ENCODE data around the gene UVRAG.
"Not testable (repeated sequence)": the region's sequence is repeated elsewhere in the genome, so short reads cannot be mapped to it uniquely, and the experiment has no call there.

UVRAG gene

DNA sequence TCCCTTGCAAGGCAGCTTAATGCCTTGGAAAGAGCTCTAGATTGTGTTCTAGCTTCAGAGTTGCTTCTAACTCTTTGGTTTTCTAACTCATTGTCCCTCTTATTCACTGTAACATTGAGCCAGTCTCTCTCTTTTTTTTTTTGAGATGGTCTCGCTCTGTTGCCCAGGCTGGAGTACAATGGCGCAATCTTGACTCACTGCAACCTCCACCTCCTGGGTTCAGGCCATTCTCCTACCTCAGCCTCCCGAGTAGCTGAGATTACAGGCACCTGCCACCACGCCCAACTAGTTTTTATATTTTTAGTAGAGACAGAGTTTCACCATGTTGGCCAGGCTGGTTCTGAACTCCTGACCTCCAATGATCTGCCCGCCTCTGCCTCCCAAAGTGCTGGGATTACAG is 266.1 kb downstream of the UVRAG start:
- POLR2A ChIA-PET; H3K4me3 ChIP-seq (ENCODE audit: low read depth, low read length); H3K27ac ChIP-seq (ENCODE audit: extremely low read depth, low read depth, low read length); H3K4me1 ChIP-seq (ENCODE audit: control insufficient read depth, insufficient read depth, low read length); H3K36me3 ChIP-seq (ENCODE audit: control insufficient read depth in 2 of 2, insufficient read depth in 1 of 2, low read length in 2 of 2); H3K9me3 ChIP-seq (ENCODE audit: control insufficient read depth, insufficient read depth, low read depth, low read length): not testable (repeated sequence)
- CTCF ChIA-PET, result interaction anchor here (0.5 to 1.7 kb wide), 2 partner anchors 71 to 702 kb away, joined by 3 to 5 read pairs; no protein-coding TSS in a partner anchor

DNA sequence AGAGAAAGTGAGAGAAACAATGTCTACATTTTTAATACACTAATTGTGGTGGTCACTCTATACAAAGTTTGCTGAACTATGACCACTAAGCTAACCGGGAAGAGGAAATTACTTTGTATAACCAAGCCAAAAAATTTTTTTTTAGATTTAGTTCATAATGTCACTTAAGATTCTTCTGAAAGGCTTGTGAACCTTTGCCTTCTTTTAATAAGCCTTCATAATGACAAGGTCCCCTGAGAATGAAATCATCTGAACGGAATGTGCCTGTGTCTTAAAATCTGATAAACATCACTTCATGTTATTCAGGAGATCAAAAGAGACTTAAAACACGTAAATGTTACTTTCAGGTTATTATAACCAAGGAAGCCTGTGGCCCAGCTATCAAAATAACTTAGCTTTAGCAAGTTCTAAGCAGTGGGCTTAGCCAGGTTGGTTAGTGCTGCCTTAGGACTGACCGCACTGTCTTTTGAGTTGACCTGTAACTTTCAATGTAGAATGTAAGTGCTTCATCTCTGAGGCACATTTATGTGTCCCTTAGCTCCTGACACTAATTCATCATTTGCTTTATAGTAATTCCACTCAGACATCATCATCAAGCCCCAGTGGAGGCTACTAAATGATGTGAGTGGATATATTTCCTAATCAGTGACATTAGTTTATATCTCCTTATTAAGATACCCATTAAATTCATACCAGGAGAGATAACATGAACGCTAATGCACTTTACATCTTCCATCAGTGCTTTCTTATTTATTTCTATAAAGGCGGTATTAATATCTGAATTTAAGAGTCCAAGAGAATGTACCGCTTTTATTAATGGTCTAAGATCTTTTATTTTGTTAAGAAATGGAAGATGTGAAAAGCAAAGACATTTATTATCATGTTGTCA is 268.8 kb downstream of the UVRAG start:
- Histone ChIP-seq H3K4me1 (ENCODE audit: control insufficient read depth, insufficient read depth, low read length) (no peaks in the 10 kb centered on the region), H3K4me3 (ENCODE audit: low read depth, low read length) (no peak overlapping the region), H3K27ac (ENCODE audit: extremely low read depth, low read depth, low read length) (no peak overlapping the region), H3K9me3 (ENCODE audit: control insufficient read depth, insufficient read depth, low read depth, low read length) (no peaks in the 10 kb centered on the region), H3K36me3 (ENCODE audit: control insufficient read depth in 2 of 2, insufficient read depth in 1 of 2, low read length in 2 of 2) (no peaks in the 10 kb centered on the region)
- POLR2A ChIA-PET, result no interaction called here
- CTCF ChIA-PET, result no interaction called here
- TF ChIP-seq TCF7L2 (IDR thresholded peaks at IDR 0.05; ENCODE audit: borderline replicate concordance, low read depth, low read length) (0 out of 2 replicates have a peak, but pooled peaks have one; percentile 57), ZNF571 (tag by site-specific recombination; IDR thresholded peaks at IDR 0.05) (no peak)
- TF ChIP-seq, protein P1, sequence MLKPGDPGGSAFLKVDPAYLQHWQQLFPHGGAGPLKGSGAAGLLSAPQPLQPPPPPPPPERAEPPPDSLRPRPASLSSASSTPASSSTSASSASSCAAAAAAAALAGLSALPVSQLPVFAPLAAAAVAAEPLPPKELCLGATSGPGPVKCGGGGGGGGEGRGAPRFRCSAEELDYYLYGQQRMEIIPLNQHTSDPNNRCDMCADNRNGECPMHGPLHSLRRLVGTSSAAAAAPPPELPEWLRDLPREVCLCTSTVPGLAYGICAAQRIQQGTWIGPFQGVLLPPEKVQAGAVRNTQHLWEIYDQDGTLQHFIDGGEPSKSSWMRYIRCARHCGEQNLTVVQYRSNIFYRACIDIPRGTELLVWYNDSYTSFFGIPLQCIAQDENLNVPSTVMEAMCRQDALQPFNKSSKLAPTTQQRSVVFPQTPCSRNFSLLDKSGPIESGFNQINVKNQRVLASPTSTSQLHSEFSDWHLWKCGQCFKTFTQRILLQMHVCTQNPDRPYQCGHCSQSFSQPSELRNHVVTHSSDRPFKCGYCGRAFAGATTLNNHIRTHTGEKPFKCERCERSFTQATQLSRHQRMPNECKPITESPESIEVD (tag by site-specific recombination; IDR thresholded peaks at IDR 0.05), result peak; percentile 17; the same call in 1 of the 2 replicates
- TF ChIP-seq, protein P2, sequence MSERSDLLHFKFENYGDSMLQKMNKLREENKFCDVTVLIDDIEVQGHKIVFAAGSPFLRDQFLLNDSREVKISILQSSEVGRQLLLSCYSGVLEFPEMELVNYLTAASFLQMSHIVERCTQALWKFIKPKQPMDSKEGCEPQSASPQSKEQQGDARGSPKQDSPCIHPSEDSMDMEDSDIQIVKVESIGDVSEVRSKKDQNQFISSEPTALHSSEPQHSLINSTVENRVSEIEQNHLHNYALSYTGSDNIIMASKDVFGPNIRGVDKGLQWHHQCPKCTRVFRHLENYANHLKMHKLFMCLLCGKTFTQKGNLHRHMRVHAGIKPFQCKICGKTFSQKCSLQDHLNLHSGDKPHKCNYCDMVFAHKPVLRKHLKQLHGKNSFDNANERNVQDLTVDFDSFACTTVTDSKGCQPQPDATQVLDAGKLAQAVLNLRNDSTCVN (tag by site-specific recombination; optimal IDR thresholded peaks at IDR 0.05), result no peak

DNA sequence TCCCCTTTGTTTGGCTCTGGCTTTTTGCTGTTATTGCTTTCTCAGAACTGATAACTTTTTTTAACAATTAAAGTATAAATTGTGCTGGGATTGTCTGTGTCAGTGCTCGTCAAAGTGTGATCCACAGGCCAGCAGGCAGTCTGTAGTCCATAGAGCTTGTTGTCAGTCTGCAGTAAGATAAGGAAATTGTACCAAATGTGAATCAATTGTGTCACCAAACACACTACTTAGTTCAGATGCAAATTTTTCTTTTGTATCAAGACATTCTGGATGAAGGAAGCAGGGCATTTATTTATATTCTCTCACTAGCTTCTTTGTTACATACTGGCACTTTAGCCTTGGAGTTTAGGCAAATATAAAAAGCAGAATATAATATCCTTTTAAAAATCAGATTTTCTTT is 270.3 kb downstream of the UVRAG start:
- H3K27ac ChIP-seq (ENCODE audit: extremely low read depth, low read depth, low read length), result no peak overlapping the region
- no peaks in the 10 kb centered on the region for H3K36me3 ChIP-seq (ENCODE audit: control insufficient read depth in 2 of 2, insufficient read depth in 1 of 2, low read length in 2 of 2)
- ChIA-PET CTCF (interaction anchor here (0.6 to 0.7 kb wide), 3 partner anchors 33 to 634 kb away, joined by 3 read pairs; no protein-coding TSS in a partner anchor), POLR2A (no interaction called here)
- no peaks in the 10 kb centered on the region for H3K4me1 ChIP-seq (ENCODE audit: control insufficient read depth, insufficient read depth, low read length)
- TF ChIP-seq ZNF248 (tag by site-specific recombination; IDR thresholded peaks at IDR 0.05), result no peak
- TF ChIP-seq ZNF660 (tag by site-specific recombination; IDR thresholded peaks at IDR 0.05), result no peak
- TF ChIP-seq ZNF157 (tag by site-specific recombination; IDR thresholded peaks at IDR 0.05), result no peak
- H3K4me3 ChIP-seq (ENCODE audit: low read depth, low read length), result no peak overlapping the region
- H3K9me3 ChIP-seq (ENCODE audit: control insufficient read depth, insufficient read depth, low read depth, low read length), result no peaks in the 10 kb centered on the region

DNA sequence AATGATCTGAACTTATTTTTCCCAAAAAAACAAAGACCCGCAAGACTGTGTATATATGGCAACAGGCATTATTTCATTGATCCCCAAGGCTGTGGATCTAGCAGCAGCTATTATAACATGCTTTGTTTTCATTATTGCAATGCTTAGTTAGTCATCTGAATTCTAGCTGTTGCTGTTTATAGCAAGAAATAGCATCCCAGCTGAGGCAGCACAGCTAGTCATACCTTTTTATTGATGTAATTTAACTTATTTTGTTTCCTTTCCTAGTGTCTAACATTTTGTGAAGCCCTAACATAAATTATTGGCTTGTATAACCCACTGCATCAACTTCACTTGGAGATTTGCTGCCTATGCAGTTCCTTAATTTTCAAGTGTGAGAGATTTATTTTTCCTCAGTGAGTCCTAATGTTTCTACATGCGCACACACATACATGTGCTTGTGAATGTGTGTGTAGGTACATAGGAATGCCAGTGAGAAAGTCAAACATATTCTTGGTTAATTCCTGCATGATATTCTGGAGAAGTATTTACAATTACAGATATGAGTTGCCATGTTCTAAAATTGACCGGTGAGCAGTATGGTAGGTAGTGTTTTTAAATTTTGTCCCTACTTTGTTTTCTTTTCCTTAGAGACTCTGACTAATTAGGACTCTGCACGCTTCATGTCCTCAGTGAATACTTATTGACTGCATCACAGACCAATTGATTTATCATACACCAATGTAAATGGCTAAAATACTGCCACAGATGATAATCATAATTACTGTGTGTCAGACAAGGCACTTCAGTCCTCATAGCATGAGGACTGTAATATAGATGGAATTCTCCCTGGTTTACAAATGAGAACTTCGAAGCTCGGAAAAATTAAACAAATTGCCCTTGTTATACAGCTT is 272.0 kb downstream of the UVRAG start:
- ChIA-PET CTCF (no interaction called here), POLR2A (no interaction called here)
- Histone ChIP-seq H3K9me3 (ENCODE audit: control insufficient read depth, insufficient read depth, low read depth, low read length) (no peaks in the 10 kb centered on the region), H3K27ac (ENCODE audit: extremely low read depth, low read depth, low read length) (no peak overlapping the region), H3K4me3 (ENCODE audit: low read depth, low read length) (no peak overlapping the region), H3K4me1 (ENCODE audit: control insufficient read depth, insufficient read depth, low read length) (no peaks in the 10 kb centered on the region), H3K36me3 (ENCODE audit: control insufficient read depth in 2 of 2, insufficient read depth in 1 of 2, low read length in 2 of 2) (no peaks in the 10 kb centered on the region)
- TF ChIP-seq MZF1 (tag by site-specific recombination; IDR thresholded peaks at IDR 0.05; ENCODE audit: borderline replicate concordance) (no peak), ZNF426 (tag by site-specific recombination; IDR thresholded peaks at IDR 0.05) (no peak), ZBTB7A (tag by site-specific recombination; IDR thresholded peaks at IDR 0.05; ENCODE audit: low read depth) (no peak), ZNF76 (tag by site-specific recombination; IDR thresholded peaks at IDR 0.05; ENCODE audit: borderline replicate concordance, low read depth) (no peak), ZNF837 (tag by site-specific recombination; IDR thresholded peaks at IDR 0.05) (no peak), ZNF658 (tag by site-specific recombination; IDR thresholded peaks at IDR 0.05) (no peak), ZNF596 (tag by site-specific recombination; IDR thresholded peaks at IDR 0.05) (no peak), TCF7L2 (IDR thresholded peaks at IDR 0.05; ENCODE audit: borderline replicate concordance, low read depth, low read length) (no peak), ZNF544 (tag by site-specific recombination; IDR thresholded peaks at IDR 0.05) (no peak), ZNF223 (tag by site-specific recombination; IDR thresholded peaks at IDR 0.05) (no peak)
- TF ChIP-seq, protein P3, sequence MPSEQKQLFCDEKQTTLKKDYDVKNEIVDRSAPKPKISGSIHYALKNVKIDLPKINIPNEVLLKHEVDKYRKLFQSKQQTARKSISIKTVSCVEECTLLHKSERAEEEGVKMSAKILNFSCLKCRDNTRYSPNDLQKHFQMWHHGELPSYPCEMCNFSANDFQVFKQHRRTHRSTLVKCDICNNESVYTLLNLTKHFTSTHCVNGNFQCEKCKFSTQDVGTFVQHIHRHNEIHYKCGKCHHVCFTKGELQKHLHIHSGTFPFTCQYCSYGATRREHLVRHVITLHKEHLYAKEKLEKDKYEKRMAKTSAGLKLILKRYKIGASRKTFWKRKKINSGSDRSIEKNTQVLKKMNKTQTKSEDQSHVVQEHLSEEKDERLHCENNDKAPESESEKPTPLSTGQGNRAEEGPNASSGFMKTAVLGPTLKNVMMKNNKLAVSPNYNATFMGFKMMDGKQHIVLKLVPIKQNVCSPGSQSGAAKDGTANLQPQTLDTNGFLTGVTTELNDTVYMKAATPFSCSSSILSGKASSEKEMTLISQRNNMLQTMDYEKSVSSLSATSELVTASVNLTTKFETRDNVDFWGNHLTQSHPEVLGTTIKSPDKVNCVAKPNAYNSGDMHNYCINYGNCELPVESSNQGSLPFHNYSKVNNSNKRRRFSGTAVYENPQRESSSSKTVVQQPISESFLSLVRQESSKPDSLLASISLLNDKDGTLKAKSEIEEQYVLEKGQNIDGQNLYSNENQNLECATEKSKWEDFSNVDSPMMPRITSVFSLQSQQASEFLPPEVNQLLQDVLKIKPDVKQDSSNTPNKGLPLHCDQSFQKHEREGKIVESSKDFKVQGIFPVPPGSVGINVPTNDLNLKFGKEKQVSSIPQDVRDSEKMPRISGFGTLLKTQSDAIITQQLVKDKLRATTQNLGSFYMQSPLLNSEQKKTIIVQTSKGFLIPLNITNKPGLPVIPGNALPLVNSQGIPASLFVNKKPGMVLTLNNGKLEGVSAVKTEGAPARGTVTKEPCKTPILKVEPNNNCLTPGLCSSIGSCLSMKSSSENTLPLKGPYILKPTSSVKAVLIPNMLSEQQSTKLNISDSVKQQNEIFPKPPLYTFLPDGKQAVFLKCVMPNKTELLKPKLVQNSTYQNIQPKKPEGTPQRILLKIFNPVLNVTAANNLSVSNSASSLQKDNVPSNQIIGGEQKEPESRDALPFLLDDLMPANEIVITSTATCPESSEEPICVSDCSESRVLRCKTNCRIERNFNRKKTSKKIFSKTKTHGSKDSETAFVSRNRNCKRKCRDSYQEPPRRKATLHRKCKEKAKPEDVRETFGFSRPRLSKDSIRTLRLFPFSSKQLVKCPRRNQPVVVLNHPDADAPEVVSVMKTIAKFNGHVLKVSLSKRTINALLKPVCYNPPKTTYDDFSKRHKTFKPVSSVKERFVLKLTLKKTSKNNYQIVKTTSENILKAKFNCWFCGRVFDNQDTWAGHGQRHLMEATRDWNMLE (tag by site-specific recombination; conservative IDR thresholded peaks at IDR 0.05; ENCODE audit: low read depth), result no peak

Data from HEK293 (cell line).